Neural cell (in vitro differentiated cells): Measurements from ENCODE around the gene TRMT13. TPM values are rescaled to one million over a fixed set of nuclear protein-coding genes. Genes with fewer than 3 reads are reported as not detected.

Source experiments
- H2AFZ ChIP-seq: fragments of 200-600, 300-800 bp; sonication (generic), shearing (Covaris generic); 2 replicates; pipeline ENCODE4 v1.6.0; 2014; ENCODE audit warnings: low read depth, mild to moderate bottlenecking, antibody characterized with exemption, low read length, moderate library complexity
- H3F3A ChIP-seq: fragments of 200-600 bp; shearing (Covaris generic); 2 replicates; pipeline ENCODE4 v1.6.1; 2016; ENCODE audit warnings: mild to moderate bottlenecking, moderate library complexity, mixed read lengths, antibody characterized with exemption, low read length; ENCODE audit not compliant: insufficient read depth, poor library complexity, severe bottlenecking
- H3K27ac ChIP-seq: fragments of 200-600, 300-800 bp; sonication (generic), shearing (Covaris generic); 2 replicates; pipeline ENCODE4 v1.5.1; 2014; ENCODE audit warnings: mild to moderate bottlenecking, low read length, moderate library complexity
- H3K27me3 ChIP-seq: fragments of 300-800, 200-600 bp; sonication (generic), shearing (Covaris generic); 2 replicates; pipeline ENCODE4 v1.6.0; 2014; ENCODE audit warnings: mild to moderate bottlenecking, low read depth, low read length, moderate library complexity; ENCODE audit not compliant: insufficient read depth
- H3K36me3 ChIP-seq: fragments of 300-800, 200-600 bp; sonication (generic), shearing (Covaris generic); 2 replicates; pipeline ENCODE4 v1.5.1; 2014; ENCODE audit warnings: mild to moderate bottlenecking, antibody characterized with exemption, low read length, moderate library complexity; ENCODE audit not compliant: insufficient read depth
- H3K4me2 ChIP-seq: fragments of 300-800, 200-600 bp; sonication (generic), shearing (Covaris generic); 2 replicates; pipeline ENCODE4 v1.6.0; 2014; ENCODE audit warnings: mild to moderate bottlenecking, low read length
- H3K4me3 ChIP-seq: fragments of 300-800, 200-600 bp; sonication (generic), shearing (Covaris generic); 2 replicates; pipeline ENCODE4 v1.5.1; 2014; ENCODE audit warnings: mild to moderate bottlenecking, low read length, moderate library complexity
- H3K79me2 ChIP-seq: fragments of 200-600 bp; shearing (Covaris generic); replicated peaks from 2 replicates; pipeline ENCODE4 v1.6.0; 2014; ENCODE audit warnings: mild to moderate bottlenecking, low read length, moderate library complexity; ENCODE audit not compliant: insufficient read depth
- H3K9ac ChIP-seq: fragments of 300-800, 200-600 bp; sonication (generic), shearing (Covaris generic); 2 replicates; pipeline ENCODE4 v1.6.1; 2016; ENCODE audit warnings: mild to moderate bottlenecking, low read length, mixed read lengths
- H3K9me2 ChIP-seq: fragments of 200-600 bp; shearing (Covaris generic); 2 replicates; pipeline ENCODE4 v1.6.1; 2016; ENCODE audit warnings: mild to moderate bottlenecking, low read length, mixed read lengths; ENCODE audit not compliant: insufficient read depth
- H3K9me3 ChIP-seq: fragments of 200-600, 300-800 bp; sonication (generic), shearing (Covaris generic); 2 replicates; pipeline ENCODE4 v1.6.1; 2016; ENCODE audit warnings: mild to moderate bottlenecking, mixed run types, low read length, moderate library complexity, mixed read lengths
- H4K20me1 ChIP-seq: fragments of 200-600 bp; shearing (Covaris generic); 2 replicates; pipeline ENCODE4 v1.6.1; 2016; ENCODE audit warnings: mild to moderate bottlenecking, mixed run types; ENCODE audit not compliant: insufficient read depth
- EP300 ChIP-seq: fragments of 450-650 bp; conservative IDR thresholded peaks from 2 replicates; pipeline ENCODE4 v1.6.1; 2014; ENCODE audit warnings: antibody characterized with exemption, mild to moderate bottlenecking, moderate library complexity; ENCODE audit not compliant: poor library complexity, severe bottlenecking
- EZH2 ChIP-seq: fragments of 200-600, 300-800 bp; shearing (Covaris generic), sonication (generic); IDR thresholded peaks from 2 replicates; pipeline ENCODE4 v1.6.1; 2014; ENCODE audit warnings: antibody characterized with exemption, low read length, borderline replicate concordance, mild to moderate bottlenecking; ENCODE audit not compliant: insufficient read depth, poor library complexity, severe bottlenecking
- MXI1 ChIP-seq: fragments of 450-650 bp; conservative IDR thresholded peaks from 2 replicates; pipeline ENCODE4 v1.6.1; 2014; ENCODE audit warnings: antibody characterized with exemption, mild to moderate bottlenecking; ENCODE audit not compliant: poor library complexity, severe bottlenecking
- POLR2AphosphoS5 ChIP-seq: IDR thresholded peaks from 2 replicates; pipeline ENCODE4 v1.6.1; 2012
- RAD21 ChIP-seq: fragments of 450-650 bp; conservative IDR thresholded peaks from 2 replicates; pipeline ENCODE4 v1.6.1; 2014; ENCODE audit warnings: antibody characterized with exemption, mild to moderate bottlenecking, moderate library complexity
- SMC3 ChIP-seq: fragments of 450-650 bp; conservative IDR thresholded peaks from 2 replicates; pipeline ENCODE4 v1.6.1; 2014; ENCODE audit warnings: antibody characterized with exemption, mild to moderate bottlenecking, moderate library complexity; ENCODE audit not compliant: poor library complexity
- TAF1 ChIP-seq: IDR thresholded peaks from 2 replicates; pipeline ENCODE4 v1.6.1; 2012; ENCODE audit warnings: low read depth
- polyA plus RNA-seq: library from polyadenylated mRNA; depleted of rRNA; stranded (reverse); fragments of >200 nt; gene quantifications from 2 replicates; pipeline ENCODE4 v1.2.3, GENCODE V29; 2014
- TF ChIP-seq, protein P1 (sequence below): IDR thresholded peaks from 2 replicates; pipeline ENCODE4 v1.6.1; 2012; ENCODE audit warnings: borderline replicate concordance
- TF ChIP-seq, protein P2 (sequence below): fragments of 450-650 bp; IDR thresholded peaks from 2 replicates; pipeline ENCODE4 v1.5.1; 2014; ENCODE audit warnings: antibody characterized with exemption, mild to moderate bottlenecking, moderate library complexity; ENCODE audit not compliant: poor library complexity, severe bottlenecking

TRMT13 gene
- polyA plus RNA-seq, 1 donor from 2014 or later, result 56.6 TPM

DNA sequence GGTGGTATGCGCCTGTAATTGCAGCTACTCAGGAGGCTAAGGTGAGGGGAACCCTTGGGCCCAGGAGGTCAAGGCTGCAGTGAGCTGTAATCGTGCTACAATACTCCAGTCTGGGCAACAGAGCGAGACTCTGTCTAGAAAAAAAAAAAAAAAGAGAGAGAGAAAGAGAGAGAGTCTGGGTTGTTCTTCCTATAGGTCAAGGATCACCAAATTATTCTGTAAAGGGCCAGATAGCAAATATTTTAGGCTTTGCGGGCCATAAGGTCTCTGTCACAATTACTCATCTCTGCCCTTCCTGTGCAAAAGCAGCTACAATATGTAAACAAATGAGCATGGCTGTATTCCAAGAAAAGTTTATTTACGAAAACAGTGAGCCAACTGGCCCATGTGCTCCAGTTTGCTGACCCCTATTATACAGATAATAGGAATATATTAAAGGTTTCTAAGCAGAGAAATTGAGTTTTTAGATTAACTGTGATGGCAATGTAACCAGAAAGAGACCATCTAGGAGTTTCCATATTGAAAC, 2.3 kb upstream of the TRMT13 start:
- H3K27ac ChIP-seq, result no peak overlapping the region
- H2AFZ ChIP-seq, result no peak overlapping the region
- H3K9ac ChIP-seq, result no peak overlapping the region
- H3F3A ChIP-seq, result no peaks in the 10 kb centered on the region
- no peaks in the 10 kb centered on the region for H3K36me3 ChIP-seq
- no peaks in the 10 kb centered on the region for H3K27me3 ChIP-seq
- H3K4me3 ChIP-seq, result no peak overlapping the region
- H3K79me2 ChIP-seq, result peaks cover 29% of the 10 kb centered on the region
- H3K9me2 ChIP-seq, result no peaks in the 10 kb centered on the region
- TF ChIP-seq EP300 (no peak), MXI1 (no peak), SMC3 (no peak), TAF1 (no peak), EZH2 (no peak), POLR2AphosphoS5 (no peak), RAD21 (no peak)
- TF ChIP-seq, protein P1, sequence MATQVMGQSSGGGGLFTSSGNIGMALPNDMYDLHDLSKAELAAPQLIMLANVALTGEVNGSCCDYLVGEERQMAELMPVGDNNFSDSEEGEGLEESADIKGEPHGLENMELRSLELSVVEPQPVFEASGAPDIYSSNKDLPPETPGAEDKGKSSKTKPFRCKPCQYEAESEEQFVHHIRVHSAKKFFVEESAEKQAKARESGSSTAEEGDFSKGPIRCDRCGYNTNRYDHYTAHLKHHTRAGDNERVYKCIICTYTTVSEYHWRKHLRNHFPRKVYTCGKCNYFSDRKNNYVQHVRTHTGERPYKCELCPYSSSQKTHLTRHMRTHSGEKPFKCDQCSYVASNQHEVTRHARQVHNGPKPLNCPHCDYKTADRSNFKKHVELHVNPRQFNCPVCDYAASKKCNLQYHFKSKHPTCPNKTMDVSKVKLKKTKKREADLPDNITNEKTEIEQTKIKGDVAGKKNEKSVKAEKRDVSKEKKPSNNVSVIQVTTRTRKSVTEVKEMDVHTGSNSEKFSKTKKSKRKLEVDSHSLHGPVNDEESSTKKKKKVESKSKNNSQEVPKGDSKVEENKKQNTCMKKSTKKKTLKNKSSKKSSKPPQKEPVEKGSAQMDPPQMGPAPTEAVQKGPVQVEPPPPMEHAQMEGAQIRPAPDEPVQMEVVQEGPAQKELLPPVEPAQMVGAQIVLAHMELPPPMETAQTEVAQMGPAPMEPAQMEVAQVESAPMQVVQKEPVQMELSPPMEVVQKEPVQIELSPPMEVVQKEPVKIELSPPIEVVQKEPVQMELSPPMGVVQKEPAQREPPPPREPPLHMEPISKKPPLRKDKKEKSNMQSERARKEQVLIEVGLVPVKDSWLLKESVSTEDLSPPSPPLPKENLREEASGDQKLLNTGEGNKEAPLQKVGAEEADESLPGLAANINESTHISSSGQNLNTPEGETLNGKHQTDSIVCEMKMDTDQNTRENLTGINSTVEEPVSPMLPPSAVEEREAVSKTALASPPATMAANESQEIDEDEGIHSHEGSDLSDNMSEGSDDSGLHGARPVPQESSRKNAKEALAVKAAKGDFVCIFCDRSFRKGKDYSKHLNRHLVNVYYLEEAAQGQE, result no peak
- TF ChIP-seq, protein P2, sequence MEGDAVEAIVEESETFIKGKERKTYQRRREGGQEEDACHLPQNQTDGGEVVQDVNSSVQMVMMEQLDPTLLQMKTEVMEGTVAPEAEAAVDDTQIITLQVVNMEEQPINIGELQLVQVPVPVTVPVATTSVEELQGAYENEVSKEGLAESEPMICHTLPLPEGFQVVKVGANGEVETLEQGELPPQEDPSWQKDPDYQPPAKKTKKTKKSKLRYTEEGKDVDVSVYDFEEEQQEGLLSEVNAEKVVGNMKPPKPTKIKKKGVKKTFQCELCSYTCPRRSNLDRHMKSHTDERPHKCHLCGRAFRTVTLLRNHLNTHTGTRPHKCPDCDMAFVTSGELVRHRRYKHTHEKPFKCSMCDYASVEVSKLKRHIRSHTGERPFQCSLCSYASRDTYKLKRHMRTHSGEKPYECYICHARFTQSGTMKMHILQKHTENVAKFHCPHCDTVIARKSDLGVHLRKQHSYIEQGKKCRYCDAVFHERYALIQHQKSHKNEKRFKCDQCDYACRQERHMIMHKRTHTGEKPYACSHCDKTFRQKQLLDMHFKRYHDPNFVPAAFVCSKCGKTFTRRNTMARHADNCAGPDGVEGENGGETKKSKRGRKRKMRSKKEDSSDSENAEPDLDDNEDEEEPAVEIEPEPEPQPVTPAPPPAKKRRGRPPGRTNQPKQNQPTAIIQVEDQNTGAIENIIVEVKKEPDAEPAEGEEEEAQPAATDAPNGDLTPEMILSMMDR, result no peak
- no peaks in the 10 kb centered on the region for H4K20me1 ChIP-seq
- no peaks in the 10 kb centered on the region for H3K9me3 ChIP-seq
- H3K4me2 ChIP-seq, result no peak overlapping the region

- Histone ChIP-seq H4K20me1 (no peaks in the 10 kb centered on the region), H3K4me3 (peak overlapping the region; percentile 75), H3K4me2 (peak overlapping the region; percentile 74), H3K79me2 (peaks cover 29% of the 10 kb centered on the region), H3K27me3 (no peaks in the 10 kb centered on the region), H3K36me3 (no peaks in the 10 kb centered on the region), H3K27ac (no peak overlapping the region), H3F3A (no peaks in the 10 kb centered on the region), H2AFZ (no peak overlapping the region), H3K9me3 (no peaks in the 10 kb centered on the region), H3K9me2 (no peaks in the 10 kb centered on the region), H3K9ac (no peak overlapping the region)
- TF ChIP-seq TAF1 (no peak), RAD21 (no peak), EZH2 (no peak), SMC3 (no peak), MXI1 (no peak), EP300 (no peak), POLR2AphosphoS5 (no peak)
- TF ChIP-seq, protein P1, result no peak
- TF ChIP-seq, protein P2, result no peak
Observed at GRCh38 chr1:100131623-100132022, 1.3 kb upstream of the TRMT13 start.
